DMS53 treated with DMSO at 0.1 percent for 48 hours (cell line): ENCODE results near the gene CFAP46.
"Not testable (repeated sequence)": the region's sequence is repeated elsewhere in the genome, so short reads cannot be mapped to it uniquely, and the experiment has no call there.

Source experiments
- DNase-seq: peaks from one replicate; lab custom pipeline; 2025; ENCODE audit not compliant: unreplicated experiment; lab: John Stamatoyannopoulos, UW

Gene CFAP46

GRCh38 chr10:132945125-132945893, 2.9 kb upstream of the CFAP46 start:
- no peak for DNase-seq

- DNase-seq, result no peak
These were observed 2.1 kb upstream of the CFAP46 start for GRCh38 chr10:132944510-132944909.

- no peak for DNase-seq
These were observed 1.5 kb upstream of the CFAP46 start for GRCh38 chr10:132943791-132944404.

GRCh38 chr10:132943058-132943790, 854 bp upstream of the CFAP46 start:
- DNase-seq, result no peak

GRCh38 chr10:132941640-132942051, 724 bp downstream of the CFAP46 start:
- DNase-seq, result no peak

- no peak for DNase-seq
These were observed 1.4 kb downstream of the CFAP46 start for GRCh38 chr10:132940791-132941465.

GRCh38 chr10:132939957-132940790, 2.2 kb downstream of the CFAP46 start:
- DNase-seq, result peak; percentile 8

- no peak for DNase-seq
These were observed 2.9 kb downstream of the CFAP46 start for GRCh38 chr10:132939378-132939955.

GRCh38 chr10:132938472-132939339, 3.7 kb downstream of the CFAP46 start:
- DNase-seq, result no peak

- DNase-seq, result no peak
These were observed 4.5 kb downstream of the CFAP46 start for GRCh38 chr10:132937861-132938260.

GRCh38 chr10:132934953-132935352, 7.4 kb downstream of the CFAP46 start:
- no peak for DNase-seq

- no peak for DNase-seq
These were observed 8.9 kb downstream of the CFAP46 start for GRCh38 chr10:132933308-132934042.

- DNase-seq, result no peak
These were observed 9.7 kb downstream of the CFAP46 start for GRCh38 chr10:132932461-132933307.

GRCh38 chr10:132931258-132932250, 10.8 kb downstream of the CFAP46 start:
- DNase-seq, result not testable (repeated sequence)

- DNase-seq, result not testable (repeated sequence)
These were observed 11.7 kb downstream of the CFAP46 start for GRCh38 chr10:132930701-132931100.

- DNase-seq, result no peak
These were observed 12.3 kb downstream of the CFAP46 start for GRCh38 chr10:132929953-132930548.
